Neural cell (in vitro differentiated cells): ENCODE results near the gene DPH6. TPM values are rescaled to one million over a fixed set of nuclear protein-coding genes. Genes with fewer than 3 reads are reported as not detected.

ENCODE experiments used
- H2AFZ ChIP-seq: fragments of 200-600, 300-800 bp; sonication (generic), shearing (Covaris generic); 2 replicates; pipeline ENCODE4 v1.6.0; 2014; ENCODE audit warnings: low read depth, mild to moderate bottlenecking, antibody characterized with exemption, low read length, moderate library complexity
- H3F3A ChIP-seq: fragments of 200-600 bp; shearing (Covaris generic); 2 replicates; pipeline ENCODE4 v1.6.1; 2016; ENCODE audit warnings: mild to moderate bottlenecking, moderate library complexity, mixed read lengths, antibody characterized with exemption, low read length; ENCODE audit not compliant: insufficient read depth, poor library complexity, severe bottlenecking
- H3K27ac ChIP-seq: fragments of 200-600, 300-800 bp; sonication (generic), shearing (Covaris generic); 2 replicates; pipeline ENCODE4 v1.5.1; 2014; ENCODE audit warnings: mild to moderate bottlenecking, low read length, moderate library complexity
- H3K27me3 ChIP-seq: fragments of 300-800, 200-600 bp; sonication (generic), shearing (Covaris generic); 2 replicates; pipeline ENCODE4 v1.6.0; 2014; ENCODE audit warnings: mild to moderate bottlenecking, low read depth, low read length, moderate library complexity; ENCODE audit not compliant: insufficient read depth
- H3K36me3 ChIP-seq: fragments of 300-800, 200-600 bp; sonication (generic), shearing (Covaris generic); 2 replicates; pipeline ENCODE4 v1.5.1; 2014; ENCODE audit warnings: mild to moderate bottlenecking, antibody characterized with exemption, low read length, moderate library complexity; ENCODE audit not compliant: insufficient read depth
- H3K4me2 ChIP-seq: fragments of 300-800, 200-600 bp; sonication (generic), shearing (Covaris generic); 2 replicates; pipeline ENCODE4 v1.6.0; 2014; ENCODE audit warnings: mild to moderate bottlenecking, low read length
- H3K4me3 ChIP-seq: fragments of 300-800, 200-600 bp; sonication (generic), shearing (Covaris generic); 2 replicates; pipeline ENCODE4 v1.5.1; 2014; ENCODE audit warnings: mild to moderate bottlenecking, low read length, moderate library complexity
- H3K79me2 ChIP-seq: fragments of 200-600 bp; shearing (Covaris generic); replicated peaks from 2 replicates; pipeline ENCODE4 v1.6.0; 2014; ENCODE audit warnings: mild to moderate bottlenecking, low read length, moderate library complexity; ENCODE audit not compliant: insufficient read depth
- H3K9ac ChIP-seq: fragments of 300-800, 200-600 bp; sonication (generic), shearing (Covaris generic); 2 replicates; pipeline ENCODE4 v1.6.1; 2016; ENCODE audit warnings: mild to moderate bottlenecking, low read length, mixed read lengths
- H3K9me2 ChIP-seq: fragments of 200-600 bp; shearing (Covaris generic); 2 replicates; pipeline ENCODE4 v1.6.1; 2016; ENCODE audit warnings: mild to moderate bottlenecking, low read length, mixed read lengths; ENCODE audit not compliant: insufficient read depth
- H3K9me3 ChIP-seq: fragments of 200-600, 300-800 bp; sonication (generic), shearing (Covaris generic); 2 replicates; pipeline ENCODE4 v1.6.1; 2016; ENCODE audit warnings: mild to moderate bottlenecking, mixed run types, low read length, moderate library complexity, mixed read lengths
- H4K20me1 ChIP-seq: fragments of 200-600 bp; shearing (Covaris generic); 2 replicates; pipeline ENCODE4 v1.6.1; 2016; ENCODE audit warnings: mild to moderate bottlenecking, mixed run types; ENCODE audit not compliant: insufficient read depth
- EP300 ChIP-seq: fragments of 450-650 bp; conservative IDR thresholded peaks from 2 replicates; pipeline ENCODE4 v1.6.1; 2014; ENCODE audit warnings: antibody characterized with exemption, mild to moderate bottlenecking, moderate library complexity; ENCODE audit not compliant: poor library complexity, severe bottlenecking
- EZH2 ChIP-seq: fragments of 200-600, 300-800 bp; shearing (Covaris generic), sonication (generic); IDR thresholded peaks from 2 replicates; pipeline ENCODE4 v1.6.1; 2014; ENCODE audit warnings: antibody characterized with exemption, low read length, borderline replicate concordance, mild to moderate bottlenecking; ENCODE audit not compliant: insufficient read depth, poor library complexity, severe bottlenecking
- MXI1 ChIP-seq: fragments of 450-650 bp; conservative IDR thresholded peaks from 2 replicates; pipeline ENCODE4 v1.6.1; 2014; ENCODE audit warnings: antibody characterized with exemption, mild to moderate bottlenecking; ENCODE audit not compliant: poor library complexity, severe bottlenecking
- POLR2AphosphoS5 ChIP-seq: IDR thresholded peaks from 2 replicates; pipeline ENCODE4 v1.6.1; 2012
- RAD21 ChIP-seq: fragments of 450-650 bp; conservative IDR thresholded peaks from 2 replicates; pipeline ENCODE4 v1.6.1; 2014; ENCODE audit warnings: antibody characterized with exemption, mild to moderate bottlenecking, moderate library complexity
- SMC3 ChIP-seq: fragments of 450-650 bp; conservative IDR thresholded peaks from 2 replicates; pipeline ENCODE4 v1.6.1; 2014; ENCODE audit warnings: antibody characterized with exemption, mild to moderate bottlenecking, moderate library complexity; ENCODE audit not compliant: poor library complexity
- TAF1 ChIP-seq: IDR thresholded peaks from 2 replicates; pipeline ENCODE4 v1.6.1; 2012; ENCODE audit warnings: low read depth
- polyA plus RNA-seq: library from polyadenylated mRNA; depleted of rRNA; stranded (reverse); fragments of >200 nt; gene quantifications from 2 replicates; pipeline ENCODE4 v1.2.3, GENCODE V29; 2014
- TF ChIP-seq, protein P1 (sequence below): IDR thresholded peaks from 2 replicates; pipeline ENCODE4 v1.6.1; 2012; ENCODE audit warnings: borderline replicate concordance
- TF ChIP-seq, protein P2 (sequence below): fragments of 450-650 bp; IDR thresholded peaks from 2 replicates; pipeline ENCODE4 v1.5.1; 2014; ENCODE audit warnings: antibody characterized with exemption, mild to moderate bottlenecking, moderate library complexity; ENCODE audit not compliant: poor library complexity, severe bottlenecking

Gene DPH6
- polyA plus RNA-seq, 1 donor from 2014 or later = 6.9 TPM

DNA sequence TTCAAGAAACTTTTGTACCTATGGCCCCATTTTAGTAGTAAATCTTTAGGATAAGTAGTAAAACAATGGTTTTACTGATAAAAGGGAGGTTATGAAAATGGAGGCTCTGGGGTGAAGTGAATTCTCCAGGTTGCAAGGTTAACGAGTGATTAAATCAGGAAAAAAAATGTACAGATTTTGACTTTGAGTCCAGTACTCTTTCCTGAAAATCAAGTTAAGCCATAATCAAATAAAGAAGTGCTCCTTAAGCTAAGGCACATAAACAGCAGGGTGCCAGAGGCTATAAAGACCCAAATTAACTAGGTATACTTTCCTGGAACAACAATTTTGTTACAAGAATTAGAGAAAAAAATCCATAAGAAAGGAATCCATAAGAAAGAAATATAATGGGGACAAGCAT, 114.7 kb downstream of the DPH6 start:
- H3K9me2 ChIP-seq = no peaks in the 10 kb centered on the region
- no peak overlapping the region for H2AFZ ChIP-seq
- no peaks in the 10 kb centered on the region for H3K79me2 ChIP-seq
- TF ChIP-seq, protein P1, sequence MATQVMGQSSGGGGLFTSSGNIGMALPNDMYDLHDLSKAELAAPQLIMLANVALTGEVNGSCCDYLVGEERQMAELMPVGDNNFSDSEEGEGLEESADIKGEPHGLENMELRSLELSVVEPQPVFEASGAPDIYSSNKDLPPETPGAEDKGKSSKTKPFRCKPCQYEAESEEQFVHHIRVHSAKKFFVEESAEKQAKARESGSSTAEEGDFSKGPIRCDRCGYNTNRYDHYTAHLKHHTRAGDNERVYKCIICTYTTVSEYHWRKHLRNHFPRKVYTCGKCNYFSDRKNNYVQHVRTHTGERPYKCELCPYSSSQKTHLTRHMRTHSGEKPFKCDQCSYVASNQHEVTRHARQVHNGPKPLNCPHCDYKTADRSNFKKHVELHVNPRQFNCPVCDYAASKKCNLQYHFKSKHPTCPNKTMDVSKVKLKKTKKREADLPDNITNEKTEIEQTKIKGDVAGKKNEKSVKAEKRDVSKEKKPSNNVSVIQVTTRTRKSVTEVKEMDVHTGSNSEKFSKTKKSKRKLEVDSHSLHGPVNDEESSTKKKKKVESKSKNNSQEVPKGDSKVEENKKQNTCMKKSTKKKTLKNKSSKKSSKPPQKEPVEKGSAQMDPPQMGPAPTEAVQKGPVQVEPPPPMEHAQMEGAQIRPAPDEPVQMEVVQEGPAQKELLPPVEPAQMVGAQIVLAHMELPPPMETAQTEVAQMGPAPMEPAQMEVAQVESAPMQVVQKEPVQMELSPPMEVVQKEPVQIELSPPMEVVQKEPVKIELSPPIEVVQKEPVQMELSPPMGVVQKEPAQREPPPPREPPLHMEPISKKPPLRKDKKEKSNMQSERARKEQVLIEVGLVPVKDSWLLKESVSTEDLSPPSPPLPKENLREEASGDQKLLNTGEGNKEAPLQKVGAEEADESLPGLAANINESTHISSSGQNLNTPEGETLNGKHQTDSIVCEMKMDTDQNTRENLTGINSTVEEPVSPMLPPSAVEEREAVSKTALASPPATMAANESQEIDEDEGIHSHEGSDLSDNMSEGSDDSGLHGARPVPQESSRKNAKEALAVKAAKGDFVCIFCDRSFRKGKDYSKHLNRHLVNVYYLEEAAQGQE = no peak
- TF ChIP-seq EZH2 = no peak
- TF ChIP-seq, protein P2, sequence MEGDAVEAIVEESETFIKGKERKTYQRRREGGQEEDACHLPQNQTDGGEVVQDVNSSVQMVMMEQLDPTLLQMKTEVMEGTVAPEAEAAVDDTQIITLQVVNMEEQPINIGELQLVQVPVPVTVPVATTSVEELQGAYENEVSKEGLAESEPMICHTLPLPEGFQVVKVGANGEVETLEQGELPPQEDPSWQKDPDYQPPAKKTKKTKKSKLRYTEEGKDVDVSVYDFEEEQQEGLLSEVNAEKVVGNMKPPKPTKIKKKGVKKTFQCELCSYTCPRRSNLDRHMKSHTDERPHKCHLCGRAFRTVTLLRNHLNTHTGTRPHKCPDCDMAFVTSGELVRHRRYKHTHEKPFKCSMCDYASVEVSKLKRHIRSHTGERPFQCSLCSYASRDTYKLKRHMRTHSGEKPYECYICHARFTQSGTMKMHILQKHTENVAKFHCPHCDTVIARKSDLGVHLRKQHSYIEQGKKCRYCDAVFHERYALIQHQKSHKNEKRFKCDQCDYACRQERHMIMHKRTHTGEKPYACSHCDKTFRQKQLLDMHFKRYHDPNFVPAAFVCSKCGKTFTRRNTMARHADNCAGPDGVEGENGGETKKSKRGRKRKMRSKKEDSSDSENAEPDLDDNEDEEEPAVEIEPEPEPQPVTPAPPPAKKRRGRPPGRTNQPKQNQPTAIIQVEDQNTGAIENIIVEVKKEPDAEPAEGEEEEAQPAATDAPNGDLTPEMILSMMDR = no peak
- no peak for TF ChIP-seq EP300
- TF ChIP-seq POLR2AphosphoS5 = no peak
- TF ChIP-seq RAD21 = no peak
- TF ChIP-seq TAF1 = no peak
- TF ChIP-seq MXI1 = no peak
- no peak for TF ChIP-seq SMC3
- H4K20me1 ChIP-seq = no peaks in the 10 kb centered on the region
- H3K9me3 ChIP-seq = no peaks in the 10 kb centered on the region
- H3F3A ChIP-seq = no peaks in the 10 kb centered on the region
- no peaks in the 10 kb centered on the region for H3K36me3 ChIP-seq
- no peaks in the 10 kb centered on the region for H3K27me3 ChIP-seq
- no peak overlapping the region for H3K4me3 ChIP-seq
- no peak overlapping the region for H3K4me2 ChIP-seq
- H3K9ac ChIP-seq = no peak overlapping the region
- H3K27ac ChIP-seq = no peak overlapping the region

DNA sequence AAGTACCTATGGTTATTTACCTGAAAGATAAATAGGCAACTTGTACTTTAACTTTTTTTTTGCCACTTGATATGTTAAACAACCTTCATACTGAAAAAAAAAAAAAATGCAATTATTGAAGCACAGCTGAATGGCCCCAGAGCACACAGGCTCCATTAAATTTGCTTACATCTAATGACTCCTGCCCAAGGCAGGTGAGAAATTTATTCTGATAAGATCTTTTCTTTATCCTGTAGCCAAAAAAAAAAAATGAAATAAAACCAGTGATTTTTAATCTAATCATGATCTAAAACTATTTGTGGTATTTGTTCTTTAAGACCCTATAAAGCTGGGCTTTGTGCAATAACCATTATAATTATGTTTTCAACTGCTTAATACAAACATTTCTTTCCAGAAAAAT, 115.7 kb downstream of the DPH6 start:
- Histone ChIP-seq H3K27ac (no peak overlapping the region), H3K9ac (no peak overlapping the region), H3K79me2 (no peaks in the 10 kb centered on the region), H3F3A (no peaks in the 10 kb centered on the region), H2AFZ (no peak overlapping the region), H3K4me3 (no peak overlapping the region), H3K36me3 (no peaks in the 10 kb centered on the region), H4K20me1 (no peaks in the 10 kb centered on the region), H3K4me2 (no peak overlapping the region), H3K27me3 (no peaks in the 10 kb centered on the region), H3K9me3 (no peaks in the 10 kb centered on the region), H3K9me2 (no peaks in the 10 kb centered on the region)
- TF ChIP-seq SMC3 (no peak), TAF1 (no peak), RAD21 (no peak), MXI1 (no peak), EP300 (no peak), EZH2 (no peak), POLR2AphosphoS5 (no peak)
- TF ChIP-seq, protein P2 = no peak
- TF ChIP-seq, protein P1 = no peak
